Trophoblast cell (in vitro differentiated cells and primary cell): ENCODE results near the gene GRAMD2A.

Experiments
- DNase-seq, 2 donors: peaks; one replicate each; pipeline ENCODE4 v3.0.0-alpha.2; 2016
- H2AFZ ChIP-seq: 2 replicates; pipeline ENCODE4 v1.6.1; 2013; ENCODE audit warnings: low read length, moderate library complexity, mild to moderate bottlenecking; ENCODE audit not compliant: insufficient read depth, poor library complexity
- H2AK5ac ChIP-seq: 2 replicates; pipeline ENCODE4 v1.6.1; 2013; ENCODE audit warnings: mild to moderate bottlenecking, low read length
- H2BK120ac ChIP-seq: 2 replicates; pipeline ENCODE4 v1.6.1; 2013; ENCODE audit warnings: low read length, mild to moderate bottlenecking, moderate library complexity; ENCODE audit not compliant: insufficient read depth, poor library complexity
- H2BK12ac ChIP-seq: 2 replicates; pipeline ENCODE4 v1.6.1; 2013; ENCODE audit warnings: mild to moderate bottlenecking, low read length, moderate library complexity
- H2BK5ac ChIP-seq: 2 replicates; pipeline ENCODE4 v1.6.1; 2013; ENCODE audit warnings: low read length, low read depth, moderate library complexity, mild to moderate bottlenecking; ENCODE audit not compliant: poor library complexity
- H3K14ac ChIP-seq: 2 replicates; pipeline ENCODE4 v1.6.1; 2013; ENCODE audit warnings: mild to moderate bottlenecking, low read length
- H3K18ac ChIP-seq: 2 replicates; pipeline ENCODE4 v1.6.1; 2013; ENCODE audit warnings: mild to moderate bottlenecking, low read length
- H3K23ac ChIP-seq: 2 replicates; pipeline ENCODE4 v1.6.1; 2013; ENCODE audit warnings: low read length
- H3K27ac ChIP-seq: 2 replicates; pipeline ENCODE4 v1.5.1; 2013; ENCODE audit warnings: low read depth, mild to moderate bottlenecking, inconsistent platforms, low read length, moderate library complexity
- H3K27me3 ChIP-seq: 2 replicates; pipeline ENCODE4 v1.6.1; 2013; ENCODE audit warnings: inconsistent platforms, mild to moderate bottlenecking, low read length, moderate library complexity; ENCODE audit not compliant: insufficient read depth
- H3K36me3 ChIP-seq, 2 experiments: 1 replicate in 1 of 2; 2 replicates in 1 of 2; pipeline ENCODE4 v1.6.1; 2013; ENCODE audit warnings: low read length in 2 of 2, mild to moderate bottlenecking in 2 of 2, moderate library complexity in 1 of 2; ENCODE audit not compliant: insufficient read depth in 2 of 2, control insufficient read depth in 1 of 2
- H3K4ac ChIP-seq: 2 replicates; pipeline ENCODE4 v1.6.1; 2013; ENCODE audit warnings: low read depth, mild to moderate bottlenecking, low read length, moderate library complexity
- H3K4me1 ChIP-seq, 2 experiments: 1 replicate in 1 of 2; 2 replicates in 1 of 2; pipeline ENCODE4 v1.6.1; 2013; ENCODE audit warnings: low read length in 2 of 2, mild to moderate bottlenecking in 2 of 2, moderate library complexity in 1 of 2; ENCODE audit not compliant: insufficient read depth in 2 of 2, control insufficient read depth in 1 of 2
- H3K4me2 ChIP-seq: 2 replicates; pipeline ENCODE4 v1.6.1; 2013; ENCODE audit warnings: inconsistent platforms, mild to moderate bottlenecking, low read length, moderate library complexity
- H3K4me3 ChIP-seq: 2 replicates; pipeline ENCODE4 v1.5.1; 2013; ENCODE audit warnings: mild to moderate bottlenecking, low read depth, low read length, inconsistent platforms
- H3K79me1 ChIP-seq: one replicate; pipeline ENCODE4 v1.6.1; 2013; ENCODE audit warnings: low read length
- H3K79me2 ChIP-seq: 2 replicates; pipeline ENCODE4 v1.6.1; 2013; ENCODE audit warnings: low read length, mild to moderate bottlenecking; ENCODE audit not compliant: control insufficient read depth, insufficient read depth, poor library complexity
- H3K9ac ChIP-seq: 2 replicates; pipeline ENCODE4 v1.6.1; 2013; ENCODE audit warnings: mild to moderate bottlenecking, low read length
- H3K9me3 ChIP-seq: 2 replicates; pipeline ENCODE4 v1.6.1; 2013; ENCODE audit warnings: low read depth, mild to moderate bottlenecking, control low read depth, inconsistent platforms, low read length; ENCODE audit not compliant: insufficient read depth
- H4K12ac ChIP-seq: 2 replicates; pipeline ENCODE4 v1.6.1; 2013; ENCODE audit warnings: low read depth, mild to moderate bottlenecking, low read length, moderate library complexity
- H4K8ac ChIP-seq: 2 replicates; pipeline ENCODE4 v1.6.1; 2013; ENCODE audit warnings: low read depth, mild to moderate bottlenecking, low read length, moderate library complexity
- H4K91ac ChIP-seq: one replicate; pipeline ENCODE4 v1.6.1; 2013; ENCODE audit warnings: low read depth, mild to moderate bottlenecking, low read length, moderate library complexity
- WGBS: extraction: QIAGEN DNeasy Blood & Tissue Kit; methylation state at CpG from one replicate; pipeline ENCODE4 v1.1.7; 2013; ENCODE audit warnings: missing lambda C conversion rate; ENCODE audit not compliant: insufficient read length, insufficient coverage; ENCODE audit errors: extremely low coverage; 5-methylcytosine and 5-hydroxymethylcytosine counted together

The GRAMD2A gene

GRCh38 chr15:72216079-72216478 is 18.5 kb upstream of the GRAMD2A start:
- Histone ChIP-seq H3K4me1 (peaks cover 0 to 2% of the 10 kb centered on the region in 2 experiments), H4K12ac (no peak overlapping the region), H2AFZ (no peak overlapping the region), H3K79me2 (no peaks in the 10 kb centered on the region), H3K23ac (no peak overlapping the region), H2BK12ac (no peak overlapping the region), H4K91ac (no peak overlapping the region), H3K27me3 (no peaks in the 10 kb centered on the region), H3K14ac (no peak overlapping the region), H2BK120ac (no peak overlapping the region), H3K27ac (no peak overlapping the region), H3K36me3 (peaks cover 53 to 75% of the 10 kb centered on the region in 2 experiments), H3K18ac (no peak overlapping the region), H3K4me2 (no peak overlapping the region), H3K4ac (no peak overlapping the region), H4K8ac (no peak overlapping the region), H3K9me3 (no peaks in the 10 kb centered on the region), H2BK5ac (no peak overlapping the region), H2AK5ac (no peak overlapping the region), H3K79me1 (no peaks in the 10 kb centered on the region), H3K9ac (no peak overlapping the region), H3K4me3 (no peak overlapping the region)
- WGBS, result no CpG with 5 or more reads among the region's 1 CpG
- no peak for DNase-seq

DNA sequence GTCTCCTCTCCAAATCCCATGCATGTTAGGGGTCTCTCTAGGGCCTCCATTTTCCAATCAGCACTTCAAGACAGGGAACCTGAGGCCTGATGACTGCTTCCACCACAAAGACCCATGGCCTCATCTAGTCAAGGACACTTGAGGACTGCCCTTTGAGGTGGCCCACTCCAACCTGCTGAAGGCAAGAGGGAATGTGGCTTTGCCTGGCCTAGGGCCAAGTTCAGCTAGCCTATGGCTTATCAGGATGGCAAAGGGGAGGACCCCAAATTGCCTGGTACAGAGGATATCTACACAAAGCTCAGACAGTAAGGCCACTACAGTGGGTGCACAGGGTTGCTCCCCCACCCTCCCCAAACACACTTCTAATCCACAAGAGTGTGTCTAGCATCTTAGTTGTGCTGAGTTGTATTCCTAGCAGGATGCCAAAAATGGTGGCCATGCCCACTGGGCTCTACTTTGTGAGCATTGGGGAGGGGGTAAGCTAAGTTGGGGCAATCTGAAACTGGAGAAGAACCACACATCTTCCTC is 10.0 kb upstream of the GRAMD2A start:
- Histone ChIP-seq H3K27ac (no peak overlapping the region), H2BK12ac (no peak overlapping the region), H3K9me3 (peaks cover 2% of the 10 kb centered on the region), H3K79me1 (no peaks in the 10 kb centered on the region), H3K36me3 (peaks cover 78 to 91% of the 10 kb centered on the region in 2 experiments), H3K4me1 (no peaks in the 10 kb centered on the region), H3K9ac (no peak overlapping the region), H3K4me3 (no peak overlapping the region), H2BK5ac (no peak overlapping the region), H3K27me3 (no peaks in the 10 kb centered on the region), H4K12ac (no peak overlapping the region), H3K23ac (no peak overlapping the region), H4K91ac (no peak overlapping the region), H3K18ac (no peak overlapping the region), H2AFZ (no peak overlapping the region), H2BK120ac (no peak overlapping the region), H2AK5ac (no peak overlapping the region), H3K4me2 (no peak overlapping the region), H3K4ac (no peak overlapping the region), H3K14ac (no peak overlapping the region), H3K79me2 (no peaks in the 10 kb centered on the region), H4K8ac (no peak overlapping the region)
- no peak for DNase-seq

DNA sequence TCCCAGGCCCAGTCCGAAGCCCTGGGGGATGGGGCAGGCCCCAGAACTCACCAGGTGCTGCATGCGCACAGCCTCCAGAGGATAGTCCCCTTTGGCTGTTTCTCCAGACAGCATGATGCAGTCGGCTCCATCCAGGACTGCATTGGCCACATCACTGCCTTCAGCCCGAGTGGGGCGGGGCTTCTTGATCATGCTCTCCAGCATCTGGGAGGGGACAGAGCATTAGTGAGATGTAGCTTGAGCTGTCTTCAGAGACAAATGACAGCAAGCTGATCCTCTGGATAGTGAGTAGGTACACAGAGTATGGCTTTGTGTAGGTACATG is 9.1 kb upstream of the GRAMD2A start:
- Histone ChIP-seq H3K9me3 (peaks cover 2% of the 10 kb centered on the region), H3K4me3 (no peak overlapping the region), H3K79me1 (no peaks in the 10 kb centered on the region), H3K18ac (no peak overlapping the region), H4K91ac (no peak overlapping the region), H3K9ac (no peak overlapping the region), H3K4ac (no peak overlapping the region), H3K27me3 (no peaks in the 10 kb centered on the region), H4K8ac (no peak overlapping the region), H3K4me2 (no peak overlapping the region), H2BK120ac (no peak overlapping the region), H2AK5ac (no peak overlapping the region), H2BK12ac (no peak overlapping the region), H2BK5ac (no peak overlapping the region), H3K23ac (no peak overlapping the region), H3K4me1 (no peaks in the 10 kb centered on the region), H4K12ac (no peak overlapping the region), H3K36me3 (peaks cover 78 to 93% of the 10 kb centered on the region in 2 experiments), H3K79me2 (no peaks in the 10 kb centered on the region), H2AFZ (no peak overlapping the region), H3K27ac (no peak overlapping the region), H3K14ac (no peak overlapping the region)
- no peak for DNase-seq
- whole genome bisulfite sequencing, result no CpG with 5 or more reads among the region's 5 CpGs

DNA sequence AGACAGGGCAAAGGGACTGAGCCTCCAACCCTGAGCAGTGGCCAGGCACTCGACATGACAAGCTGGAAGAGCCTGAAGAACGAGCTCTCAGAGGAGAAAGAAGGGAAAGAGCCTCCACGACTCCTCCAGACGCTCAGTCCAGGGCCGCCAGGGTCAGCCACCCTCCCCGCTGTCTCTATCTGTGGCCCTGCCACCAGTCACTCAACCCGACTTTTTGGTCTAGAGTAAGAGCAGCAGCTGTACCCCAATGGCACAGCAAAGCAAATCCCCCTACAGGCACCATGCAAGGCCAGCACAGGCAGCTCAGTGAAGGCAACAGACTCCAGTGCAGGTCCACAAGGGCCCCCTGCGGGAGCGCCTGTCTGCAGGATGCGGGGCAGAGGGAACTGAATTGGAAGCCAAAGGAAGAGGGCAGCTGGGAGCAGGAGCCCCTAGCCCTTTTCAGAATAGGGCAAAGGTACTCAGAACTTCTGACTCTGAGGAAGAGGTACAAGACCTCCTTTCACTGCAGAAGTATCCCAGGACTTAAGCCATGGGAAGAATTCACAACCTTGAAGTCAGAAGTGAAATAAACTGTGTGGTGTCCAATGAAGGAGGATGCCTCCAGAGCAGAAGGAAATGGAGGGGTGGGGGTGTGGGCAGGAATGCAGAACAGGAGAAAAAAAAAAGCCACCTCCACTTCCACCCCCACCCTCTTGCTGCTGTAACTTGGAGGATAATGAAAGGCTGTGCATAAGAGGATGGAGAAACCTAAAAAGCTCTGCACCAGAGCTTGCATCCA is 8.5 kb upstream of the GRAMD2A start:
- no CpG with 5 or more reads among the region's 10 CpGs for WGBS

More for the DNA sequence above, 8.5 kb upstream of the GRAMD2A start:
- H4K12ac ChIP-seq, result no peak overlapping the region
- H3K27ac ChIP-seq, result no peak overlapping the region
- H3K9ac ChIP-seq, result no peak overlapping the region
- H3K79me2 ChIP-seq, result no peaks in the 10 kb centered on the region
- H3K27me3 ChIP-seq, result no peaks in the 10 kb centered on the region
- H3K4me1 ChIP-seq, result no peaks in the 10 kb centered on the region
- H3K4ac ChIP-seq, result no peak overlapping the region
- H3K4me3 ChIP-seq, result no peak overlapping the region
- no peak overlapping the region for H3K23ac ChIP-seq
- no peak for DNase-seq
- no peak overlapping the region for H2BK5ac ChIP-seq
- no peak overlapping the region for H3K4me2 ChIP-seq
- no peak overlapping the region for H3K18ac ChIP-seq
- H3K14ac ChIP-seq, result no peak overlapping the region
- H4K91ac ChIP-seq, result no peak overlapping the region
- H3K36me3 ChIP-seq, result peaks cover 78 to 93% of the 10 kb centered on the region in 2 experiments
- H3K79me1 ChIP-seq, result no peaks in the 10 kb centered on the region
- no peak overlapping the region for H2AFZ ChIP-seq
- H4K8ac ChIP-seq, result no peak overlapping the region
- H3K9me3 ChIP-seq, result peaks cover 2% of the 10 kb centered on the region
- H2AK5ac ChIP-seq, result no peak overlapping the region
- no peak overlapping the region for H2BK12ac ChIP-seq
- no peak overlapping the region for H2BK120ac ChIP-seq
